Esophagus muscularis mucosa (tissue), 4 donors: Measurements from ENCODE around the gene GNA14. TPM values are rescaled to one million over a fixed set of nuclear protein-coding genes. Genes with fewer than 3 reads are reported as not detected.
A peak's percentile ranks its signal among the peaks of the same experiment; 100 is the strongest.
"Not testable (repeated sequence)": the region's sequence is repeated elsewhere in the genome, so short reads cannot be mapped to it uniquely, and the experiment has no call there.

Experiments used
- DNase-seq: peaks from one replicate; pipeline ENCODE4 v3.0.0-alpha.2; 2017; ENCODE audit errors: extremely low spot score
- H3K27ac ChIP-seq, 4 donors: fragments of 200-600 bp; sonication (generic); replicated peaks in 1 of 4; 1 replicate in 3 of 4; 2 replicates in 1 of 4; pipeline ENCODE4 v1.5.1; 2016 to 2019; ENCODE audit warnings: mild to moderate bottlenecking in 1 of 4
- H3K27me3 ChIP-seq, 4 donors: fragments of 200-600 bp; sonication (generic); one replicate each; pipeline versions ENCODE4 v1.5.1 to v1.6.0; 2016 to 2019
- H3K36me3 ChIP-seq, 4 donors: fragments of 200-600 bp; sonication (generic); one replicate each; pipeline ENCODE4 v1.5.1; 2016 to 2019
- H3K4me1 ChIP-seq, 4 donors: fragments of 200-600 bp; sonication (generic); one replicate each; pipeline ENCODE4 v1.5.1; 2016 to 2019
- H3K4me3 ChIP-seq, 4 donors: fragments of 200-600 bp; sonication (generic); 1 replicate in 2 of 4; 2 replicates in 2 of 4; pipeline ENCODE4 v1.5.1; 2016 to 2019; ENCODE audit warnings: mild to moderate bottlenecking in 4 of 4, moderate library complexity in 1 of 4
- H3K9me3 ChIP-seq, 4 donors: fragments of 200-600 bp; sonication (generic); 1 replicate in 3 of 4; 2 replicates in 1 of 4; pipeline ENCODE4 v1.5.1; 2016 to 2019
- CTCF ChIP-seq, 3 experiments: fragments of 200-600 bp in 2 of 3; fragments of 450-650 bp in 1 of 3; sonication (generic) in 2 of 3; IDR thresholded peaks; one replicate each; pipeline ENCODE4 v1.5.1; 2017 to 2019; ENCODE audit warnings: antibody characterized with exemption in 3 of 3, mild to moderate bottlenecking in 2 of 3, moderate library complexity in 1 of 3
- EP300 ChIP-seq: sonication (generic); formaldehyde crosslinking; IDR thresholded peaks from one replicate; pipeline ENCODE4 v1.6.1; 2017; ENCODE audit warnings: antibody characterized with exemption
- POLR2A ChIP-seq: fragments of 450-650 bp; IDR thresholded peaks from one replicate; pipeline ENCODE4 v1.6.1; 2017; ENCODE audit warnings: antibody characterized with exemption, moderate library complexity, mild to moderate bottlenecking, low read depth
- POLR2AphosphoS5 ChIP-seq, 2 donors: sonication (generic); formaldehyde crosslinking; IDR thresholded peaks; one replicate each; pipeline ENCODE4 v1.6.1; 2017; ENCODE audit warnings: antibody characterized with exemption in 2 of 2
- WGBS: methylation state at CpG from one replicate; pipeline ENCODE4 v1.1.5; 2018; 5-methylcytosine and 5-hydroxymethylcytosine counted together
- intact Hi-C: fragments of 100-400 bp; cut with DNase I; formaldehyde crosslinking; loops from one replicate; pipeline ENCODE4 v1.15.1; 2023
- total RNA-seq, 4 donors: library from RNA; depleted of rRNA; stranded (reverse); fragments of >200 nt; gene quantifications; one replicate each; pipeline versions ENCODE4 v1.1.0 to v1.2.1, GENCODE V29; 2016

GNA14 gene
- total RNA-seq, 4 donors from 2014 or later = 4.7 to 9.4 (median 7.4) TPM

- intact Hi-C loops = no loop called here
- peaks cover 0 to 8% (median 4%) of the 10 kb centered on the region in 4 donors for H3K9me3 ChIP-seq
- peaks cover 3 to 21% (median 14%) of the 10 kb centered on the region in 4 donors for H3K4me1 ChIP-seq
- no peaks in the 10 kb centered on the region for H3K27me3 ChIP-seq
- 52% methylated on average over 4 of the region's 4 CpGs for WGBS
- no peak overlapping the region for H3K4me3 ChIP-seq
- TF ChIP-seq POLR2AphosphoS5 (IDR thresholded peaks at IDR 0.05) = peak in 1 of 2 donors; percentile 29
- no peak for TF ChIP-seq EP300
- H3K27ac ChIP-seq = no peak overlapping the region
- no peaks in the 10 kb centered on the region for H3K36me3 ChIP-seq
- DNase-seq = no peak
Observed at GRCh38 chr9:77495834-77496671, 152.1 kb downstream of the GNA14 start.

GRCh38 chr9:77490279-77490678, 157.8 kb downstream of the GNA14 start:
- peaks cover 0 to 14% (median 6%) of the 10 kb centered on the region in 4 donors for H3K9me3 ChIP-seq
- H3K27ac ChIP-seq, DNase-seq, H3K27me3 ChIP-seq, H3K4me3 ChIP-seq, intact Hi-C loops, H3K4me1 ChIP-seq, H3K36me3 ChIP-seq: not testable (repeated sequence)
- WGBS = no CpG with 5 or more reads among the region's 18 CpGs

- DNase-seq, intact Hi-C loops, H3K36me3 ChIP-seq, H3K27ac ChIP-seq, H3K4me3 ChIP-seq, H3K27me3 ChIP-seq, H3K4me1 ChIP-seq: not testable (repeated sequence)
- peaks cover 0 to 14% (median 6%) of the 10 kb centered on the region in 4 donors for H3K9me3 ChIP-seq
- 86% methylated on average over 21 of the region's 23 CpGs for WGBS
Observed at GRCh38 chr9:77489405-77490163, 158.5 kb downstream of the GNA14 start.

- H3K4me1 ChIP-seq = no peaks in the 10 kb centered on the region
- H3K27ac ChIP-seq = no peak overlapping the region
- H3K27me3 ChIP-seq = no peaks in the 10 kb centered on the region
- WGBS = 52% methylated on average over 1 of the region's 1 CpG
- peaks cover 0 to 5% (median 0%) of the 10 kb centered on the region in 4 donors for H3K36me3 ChIP-seq
- peaks cover 0 to 14% (median 6%) of the 10 kb centered on the region in 4 donors for H3K9me3 ChIP-seq
- no peak for DNase-seq
- TF ChIP-seq EP300 = no peak
- no peak for TF ChIP-seq POLR2AphosphoS5 (IDR thresholded peaks at IDR 0.05)
- TF ChIP-seq POLR2A = no peak
- TF ChIP-seq CTCF (IDR thresholded peaks at IDR 0.05) = peak in 1 of 3 experiments; percentile 2
- intact Hi-C loops = no loop called here
- no peak overlapping the region for H3K4me3 ChIP-seq
Observed at GRCh38 chr9:77488439-77489126, 159.5 kb downstream of the GNA14 start.

GRCh38 chr9:77486968-77487367, 161.2 kb downstream of the GNA14 start:
- peaks cover 0 to 5% (median 0%) of the 10 kb centered on the region in 4 donors for H3K36me3 ChIP-seq
- WGBS = 56% methylated on average over 1 of the region's 1 CpG
- no peak overlapping the region for H3K4me3 ChIP-seq
- peaks cover 0 to 14% (median 6%) of the 10 kb centered on the region in 4 donors for H3K9me3 ChIP-seq
- no peak overlapping the region for H3K27ac ChIP-seq
- intact Hi-C loops = no loop called here
- no peaks in the 10 kb centered on the region for H3K4me1 ChIP-seq
- no peak for DNase-seq
- H3K27me3 ChIP-seq = no peaks in the 10 kb centered on the region
- no peak for TF ChIP-seq EP300
- no peak for TF ChIP-seq POLR2AphosphoS5 (IDR thresholded peaks at IDR 0.05)

GRCh38 chr9:77486463-77486862, 161.7 kb downstream of the GNA14 start:
- intact Hi-C loops = no loop called here
- Histone ChIP-seq H3K36me3 (peaks cover 0 to 5% (median 0%) of the 10 kb centered on the region in 4 donors), H3K27ac (no peak overlapping the region), H3K27me3 (no peaks in the 10 kb centered on the region), H3K4me1 (no peaks in the 10 kb centered on the region), H3K9me3 (peaks cover 0 to 10% (median 5%) of the 10 kb centered on the region in 4 donors), H3K4me3 (no peak overlapping the region)
- TF ChIP-seq POLR2A (no peak), EP300 (no peak), POLR2AphosphoS5 (IDR thresholded peaks at IDR 0.05) (no peak), CTCF (IDR thresholded peaks at IDR 0.05) (no peak)
- DNase-seq = no peak
